OCI-LY3 (cell line): ENCODE results near the gene PAX5.

ENCODE experiments used
- EZH2phosphoT487 ChIP-seq: fragments of 200-600 bp; shearing (Covaris generic); IDR thresholded peaks from 2 replicates; pipeline ENCODE4 v1.6.1; 2018; ENCODE audit warnings: antibody characterized with exemption, mixed run types, low read depth
- TF ChIP-seq, protein P1 (sequence below): fragments of 200-600, 300-600 bp; sonication (generic); IDR thresholded peaks from 2 replicates; pipeline ENCODE4 v1.5.1; 2014; ENCODE audit warnings: antibody characterized with exemption, low read length, low read depth

DNA sequence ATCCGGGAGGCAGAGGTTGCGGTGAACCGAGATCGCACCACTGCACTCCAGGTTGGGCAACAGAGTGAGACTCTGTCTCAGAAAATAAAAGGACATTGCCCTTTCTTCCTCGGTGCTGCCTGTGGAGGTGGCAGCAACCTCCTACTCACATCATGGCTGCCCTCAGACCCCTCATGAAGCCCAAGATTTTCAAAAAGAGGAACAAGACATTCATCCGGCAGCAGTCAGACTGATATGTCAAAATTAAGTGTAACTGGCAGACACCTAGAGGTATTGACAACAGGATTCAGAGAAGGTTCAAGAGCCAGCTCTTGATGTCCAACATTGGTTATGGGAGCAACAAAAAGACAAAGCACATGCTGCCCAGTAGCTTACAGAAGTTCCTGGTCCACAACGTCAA, 12.6 kb upstream of the PAX5 start:
- TF ChIP-seq, protein P1, sequence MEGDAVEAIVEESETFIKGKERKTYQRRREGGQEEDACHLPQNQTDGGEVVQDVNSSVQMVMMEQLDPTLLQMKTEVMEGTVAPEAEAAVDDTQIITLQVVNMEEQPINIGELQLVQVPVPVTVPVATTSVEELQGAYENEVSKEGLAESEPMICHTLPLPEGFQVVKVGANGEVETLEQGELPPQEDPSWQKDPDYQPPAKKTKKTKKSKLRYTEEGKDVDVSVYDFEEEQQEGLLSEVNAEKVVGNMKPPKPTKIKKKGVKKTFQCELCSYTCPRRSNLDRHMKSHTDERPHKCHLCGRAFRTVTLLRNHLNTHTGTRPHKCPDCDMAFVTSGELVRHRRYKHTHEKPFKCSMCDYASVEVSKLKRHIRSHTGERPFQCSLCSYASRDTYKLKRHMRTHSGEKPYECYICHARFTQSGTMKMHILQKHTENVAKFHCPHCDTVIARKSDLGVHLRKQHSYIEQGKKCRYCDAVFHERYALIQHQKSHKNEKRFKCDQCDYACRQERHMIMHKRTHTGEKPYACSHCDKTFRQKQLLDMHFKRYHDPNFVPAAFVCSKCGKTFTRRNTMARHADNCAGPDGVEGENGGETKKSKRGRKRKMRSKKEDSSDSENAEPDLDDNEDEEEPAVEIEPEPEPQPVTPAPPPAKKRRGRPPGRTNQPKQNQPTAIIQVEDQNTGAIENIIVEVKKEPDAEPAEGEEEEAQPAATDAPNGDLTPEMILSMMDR: no peak
- no peak for TF ChIP-seq EZH2phosphoT487
